SHP77 (cell line): Measurements from ENCODE around the gene TXK.

ENCODE experiments used
- DNase-seq, 2 experiments: peaks; one replicate each; lab custom pipeline; 2025; lab: John Stamatoyannopoulos, UW

TXK gene

GRCh38 chr4:48051078-48051477, 83.0 kb downstream of the TXK start:
- DNase-seq = no peak

- DNase-seq = no peak
Measured at GRCh38 chr4:48049483-48049882, 84.6 kb downstream of the TXK start.

- DNase-seq = no peak
Measured at GRCh38 chr4:48047896-48048295, 86.2 kb downstream of the TXK start.

GRCh38 chr4:48047421-48047844, 86.6 kb downstream of the TXK start:
- DNase-seq = no peak

- DNase-seq = no peak
Measured at GRCh38 chr4:48046059-48046458, 88.0 kb downstream of the TXK start.

- DNase-seq = no peak
Measured at GRCh38 chr4:48044298-48044697, 89.8 kb downstream of the TXK start.

- no peak for DNase-seq
Measured at GRCh38 chr4:48043504-48043903, 90.5 kb downstream of the TXK start.

- DNase-seq = no peak
Measured at GRCh38 chr4:48042979-48043461, 91.0 kb downstream of the TXK start.

- DNase-seq = no peak
Measured at GRCh38 chr4:48041535-48042137, 92.4 kb downstream of the TXK start.

GRCh38 chr4:48039561-48039960, 94.5 kb downstream of the TXK start:
- DNase-seq = no peak

- DNase-seq = no peak
Measured at GRCh38 chr4:48038666-48039065, 95.4 kb downstream of the TXK start.

- DNase-seq = no peak
Measured at GRCh38 chr4:48037117-48037462, 97.0 kb downstream of the TXK start.

- no peak for DNase-seq
Measured at GRCh38 chr4:48035952-48036351, 98.1 kb downstream of the TXK start.

- no peak for DNase-seq
Measured at GRCh38 chr4:48033825-48034413, 100.1 kb downstream of the TXK start.

GRCh38 chr4:48033412-48033811, 100.6 kb downstream of the TXK start:
- DNase-seq = no peak

- no peak for DNase-seq
Measured at GRCh38 chr4:48032721-48033120, 101.3 kb downstream of the TXK start.

GRCh38 chr4:48031802-48032525, 102.1 kb downstream of the TXK start:
- DNase-seq = no peak

- DNase-seq = no peak
Measured at GRCh38 chr4:48030470-48030869, 103.6 kb downstream of the TXK start.

- no peak for DNase-seq
Measured at GRCh38 chr4:48028696-48029095, 105.4 kb downstream of the TXK start.

GRCh38 chr4:48027653-48028052, 106.4 kb downstream of the TXK start:
- DNase-seq = no peak

GRCh38 chr4:48025005-48025404, 109.0 kb downstream of the TXK start:
- DNase-seq = peak; percentile 58 to 64

GRCh38 chr4:48024522-48024921, 109.5 kb downstream of the TXK start:
- no peak for DNase-seq

- no peak for DNase-seq
Measured at GRCh38 chr4:48022192-48022799, 111.8 kb downstream of the TXK start.
